Mesenchymal stem cell (in vitro differentiated cells and primary cell): ENCODE measurements around the gene TMEM51.

Source experiments
- DNase-seq: peaks from one replicate; pipeline ENCODE4 v3.0.0-alpha.2; 2013
- H2AFZ ChIP-seq: one replicate; pipeline ENCODE4 v1.6.1; 2013; ENCODE audit warnings: low read depth, mild to moderate bottlenecking, control low read depth, inconsistent platforms, low read length, moderate library complexity
- H2AK5ac ChIP-seq: 2 replicates; pipeline ENCODE4 v1.6.1; 2013; ENCODE audit warnings: low read length, moderate library complexity, mild to moderate bottlenecking, inconsistent platforms; ENCODE audit not compliant: severe bottlenecking
- H2BK120ac ChIP-seq: one replicate; pipeline ENCODE4 v1.6.1; 2013; ENCODE audit warnings: low read depth, mild to moderate bottlenecking, inconsistent platforms, low read length, moderate library complexity
- H2BK12ac ChIP-seq, 2 experiments: one replicate each; pipeline ENCODE4 v1.6.1; 2013; ENCODE audit warnings: inconsistent platforms in 2 of 2, low read length in 2 of 2, mild to moderate bottlenecking in 2 of 2, moderate library complexity in 2 of 2, control low read depth in 1 of 2
- H2BK15ac ChIP-seq: one replicate; pipeline ENCODE4 v1.6.1; 2013; ENCODE audit warnings: mild to moderate bottlenecking, low read depth, inconsistent platforms; ENCODE audit not compliant: poor library complexity, severe bottlenecking
- H2BK5ac ChIP-seq: 2 replicates; pipeline ENCODE4 v1.6.1; 2013; ENCODE audit warnings: low read depth, mild to moderate bottlenecking, low read length, control low read depth, inconsistent platforms; ENCODE audit not compliant: poor library complexity, severe bottlenecking
- H3K14ac ChIP-seq, 2 experiments: one replicate each; pipeline ENCODE4 v1.6.1; 2013; ENCODE audit warnings: inconsistent platforms in 2 of 2, low read length in 2 of 2, control low read depth in 1 of 2, mild to moderate bottlenecking in 1 of 2, moderate library complexity in 1 of 2
- H3K18ac ChIP-seq, 2 experiments: one replicate each; pipeline ENCODE4 v1.6.1; 2013; ENCODE audit warnings: inconsistent platforms in 2 of 2, low read length in 2 of 2, control low read depth in 1 of 2, low read depth in 1 of 2, mild to moderate bottlenecking in 1 of 2
- H3K23ac ChIP-seq, 2 experiments: one replicate each; pipeline ENCODE4 v1.6.1; 2013; ENCODE audit warnings: inconsistent platforms in 2 of 2, low read length in 2 of 2, mild to moderate bottlenecking in 2 of 2, moderate library complexity in 2 of 2, control low read depth in 1 of 2
- H3K27ac ChIP-seq: 2 replicates; pipeline ENCODE4 v1.5.1; 2013; ENCODE audit warnings: mild to moderate bottlenecking, moderate library complexity, low read length, control low read depth, inconsistent platforms; ENCODE audit not compliant: poor library complexity, severe bottlenecking
- H3K27me3 ChIP-seq, 2 experiments: 2 replicates each; pipeline versions ENCODE4 v1.6.1 to v1.7.0; 2013; ENCODE audit warnings: low read length in 2 of 2, mild to moderate bottlenecking in 2 of 2, moderate library complexity in 2 of 2, control low read depth in 1 of 2, inconsistent platforms in 1 of 2; ENCODE audit not compliant: control insufficient read depth in 1 of 2, insufficient read depth in 1 of 2
- H3K36me3 ChIP-seq, 2 experiments: 2 replicates each; pipeline versions ENCODE4 v1.6.1 to v1.7.0; 2013; ENCODE audit warnings: low read length in 2 of 2, control low read depth in 1 of 2, inconsistent platforms in 1 of 2, low read depth in 1 of 2, mild to moderate bottlenecking in 1 of 2; ENCODE audit not compliant: insufficient read depth in 2 of 2, control insufficient read depth in 1 of 2
- H3K4ac ChIP-seq, 2 experiments: one replicate each; pipeline ENCODE4 v1.6.1; 2013; ENCODE audit warnings: inconsistent platforms in 2 of 2, low read length in 2 of 2, mild to moderate bottlenecking in 2 of 2, moderate library complexity in 2 of 2, control low read depth in 1 of 2, low read depth in 1 of 2
- H3K4me1 ChIP-seq: 2 replicates; pipeline ENCODE4 v1.6.1; 2013; ENCODE audit warnings: low read depth, low read length, control low read depth; ENCODE audit not compliant: control insufficient read depth, insufficient read depth
- H3K4me2 ChIP-seq: 2 replicates; pipeline ENCODE4 v1.6.1; 2013; ENCODE audit warnings: low read length, mild to moderate bottlenecking, inconsistent platforms; ENCODE audit not compliant: poor library complexity, severe bottlenecking
- H3K4me3 ChIP-seq, 2 experiments: 2 replicates each; pipeline versions ENCODE4 v1.5.1 to v1.7.0; 2013; ENCODE audit warnings: low read length in 2 of 2, mild to moderate bottlenecking in 2 of 2, control low read depth in 1 of 2, low read depth in 1 of 2; ENCODE audit not compliant: insufficient read depth in 1 of 2
- H3K79me1 ChIP-seq: replicated peaks from 2 replicates; pipeline ENCODE4 v1.6.1; 2013; ENCODE audit warnings: mild to moderate bottlenecking, control low read depth, low read length, inconsistent platforms; ENCODE audit not compliant: poor library complexity, severe bottlenecking
- H3K9ac ChIP-seq: 2 replicates; pipeline ENCODE4 v1.7.0; 2013; ENCODE audit warnings: mild to moderate bottlenecking, low read length, moderate library complexity
- H3K9me3 ChIP-seq: 2 replicates; pipeline ENCODE4 v1.7.0; 2013; ENCODE audit warnings: mild to moderate bottlenecking, low read length; ENCODE audit not compliant: control insufficient read depth
- H4K8ac ChIP-seq: one replicate; pipeline ENCODE4 v1.6.1; 2013; ENCODE audit warnings: inconsistent platforms, mild to moderate bottlenecking, low read length, moderate library complexity
- H4K91ac ChIP-seq: one replicate; pipeline ENCODE4 v1.6.1; 2013; ENCODE audit warnings: mild to moderate bottlenecking, low read length, inconsistent platforms
- WGBS: methylation state at CpG from one replicate; pipeline ENCODE4 v1.1.7; 2013; ENCODE audit warnings: mixed read lengths; 5-methylcytosine and 5-hydroxymethylcytosine counted together

TMEM51 gene

DNA sequence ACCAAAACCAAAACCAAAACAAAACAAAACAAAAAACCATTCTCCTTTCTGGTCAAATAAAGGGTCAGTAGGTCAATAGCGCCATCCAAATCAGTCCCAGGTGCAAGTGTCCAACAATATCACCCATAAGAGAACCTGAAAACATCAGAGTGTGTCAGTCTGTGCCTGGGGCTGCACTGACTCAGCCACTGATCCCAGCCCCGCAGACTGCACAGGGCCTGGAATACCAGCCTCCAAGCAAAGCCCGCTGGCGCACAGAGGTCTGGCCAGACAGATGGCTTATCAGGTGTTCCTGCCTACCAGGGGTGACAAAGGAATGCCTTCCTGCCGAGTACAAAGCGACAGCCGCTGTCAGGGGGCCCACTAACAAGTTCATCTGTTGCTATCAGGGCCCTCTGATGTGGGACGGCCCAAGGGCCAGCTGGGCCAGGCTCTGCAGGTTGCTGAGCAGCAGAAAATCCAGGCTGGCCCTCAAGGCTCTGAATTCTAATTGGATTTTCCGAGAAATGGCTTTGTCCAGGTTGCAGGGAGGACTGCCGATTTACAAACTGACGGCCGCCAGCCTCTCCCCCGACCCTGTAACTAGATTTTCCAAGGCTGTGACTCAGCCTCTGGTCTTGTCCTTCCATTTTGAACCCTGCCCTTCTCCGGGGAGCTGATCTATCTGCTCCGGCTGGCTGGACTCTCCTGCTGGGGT lies 13.7 kb upstream of the TMEM51 start:
- H3K4me3 ChIP-seq, result no peak overlapping the region
- peak; percentile 34 for DNase-seq
- no peak overlapping the region for H3K4me2 ChIP-seq
- 35% methylated on average over 14 of the region's 15 CpGs for WGBS
- H2BK15ac ChIP-seq, result no peak overlapping the region
- no peak overlapping the region for H2BK5ac ChIP-seq
- H3K9ac ChIP-seq, result no peak overlapping the region
- H2AFZ ChIP-seq, result peak overlapping the region; percentile 70
- no peak overlapping the region for H2AK5ac ChIP-seq
- peak overlapping the region in 1 of 2 experiments; percentile 55 for H3K4ac ChIP-seq
- no peak overlapping the region for H2BK120ac ChIP-seq
- H4K91ac ChIP-seq, result no peak overlapping the region
- H3K36me3 ChIP-seq, result no peaks in the 10 kb centered on the region
- peak overlapping the region; percentile 33 for H4K8ac ChIP-seq
- peak overlapping the region; percentile 19 for H3K27ac ChIP-seq
- no peak overlapping the region for H2BK12ac ChIP-seq
- peak overlapping the region in 1 of 2 experiments; percentile 64 for H3K14ac ChIP-seq
- no peak overlapping the region for H3K23ac ChIP-seq
- peaks cover 0 to 37% of the 10 kb centered on the region in 2 experiments for H3K27me3 ChIP-seq
- H3K79me1 ChIP-seq, result no peaks in the 10 kb centered on the region
- H3K18ac ChIP-seq, result peak overlapping the region in 1 of 2 experiments; percentile 34
- H3K9me3 ChIP-seq, result peaks cover 4% of the 10 kb centered on the region
- H3K4me1 ChIP-seq, result peaks cover 12% of the 10 kb centered on the region

GRCh38 chr1:15141935-15142539 lies 11.5 kb upstream of the TMEM51 start:
- Histone ChIP-seq H3K36me3 (no peaks in the 10 kb centered on the region), H3K9ac (no peak overlapping the region), H2AFZ (no peak overlapping the region), H3K18ac (no peak overlapping the region), H4K91ac (no peak overlapping the region), H3K23ac (no peak overlapping the region), H3K4me1 (peaks cover 12% of the 10 kb centered on the region), H3K27me3 (peaks cover 3 to 44% of the 10 kb centered on the region in 2 experiments), H3K4me2 (no peak overlapping the region), H2BK120ac (no peak overlapping the region), H3K9me3 (peaks cover 4% of the 10 kb centered on the region), H3K14ac (no peak overlapping the region), H3K79me1 (no peaks in the 10 kb centered on the region), H3K4me3 (no peak overlapping the region), H2AK5ac (no peak overlapping the region), H3K27ac (no peak overlapping the region), H3K4ac (no peak overlapping the region), H2BK15ac (no peak overlapping the region), H4K8ac (no peak overlapping the region), H2BK5ac (no peak overlapping the region), H2BK12ac (no peak overlapping the region)
- peak; percentile 49 for DNase-seq
- 52% methylated on average over 6 of the region's 6 CpGs for WGBS

- DNase-seq, result no peak
- no peaks in the 10 kb centered on the region for H3K79me1 ChIP-seq
- H3K4me1 ChIP-seq, result peaks cover 4% of the 10 kb centered on the region
- H3K9ac ChIP-seq, result no peak overlapping the region
- WGBS, result 85% methylated on average over 2 of the region's 2 CpGs
- no peak overlapping the region for H3K4me3 ChIP-seq
- no peak overlapping the region for H3K14ac ChIP-seq
- H3K4ac ChIP-seq, result no peak overlapping the region
- peaks cover 10 to 64% of the 10 kb centered on the region in 2 experiments for H3K27me3 ChIP-seq
- H2BK15ac ChIP-seq, result no peak overlapping the region
- H2AK5ac ChIP-seq, result no peak overlapping the region
- no peak overlapping the region for H2BK5ac ChIP-seq
- no peaks in the 10 kb centered on the region for H3K36me3 ChIP-seq
- no peak overlapping the region for H2BK120ac ChIP-seq
- no peak overlapping the region for H3K4me2 ChIP-seq
- H2AFZ ChIP-seq, result no peak overlapping the region
- no peak overlapping the region for H3K18ac ChIP-seq
- peak overlapping the region; percentile 37 for H4K91ac ChIP-seq
- H3K9me3 ChIP-seq, result peaks cover 4% of the 10 kb centered on the region
- no peak overlapping the region for H2BK12ac ChIP-seq
- H4K8ac ChIP-seq, result no peak overlapping the region
- H3K27ac ChIP-seq, result no peak overlapping the region
- H3K23ac ChIP-seq, result no peak overlapping the region
These were observed 8.2 kb upstream of the TMEM51 start for GRCh38 chr1:15145327-15145726.

DNA sequence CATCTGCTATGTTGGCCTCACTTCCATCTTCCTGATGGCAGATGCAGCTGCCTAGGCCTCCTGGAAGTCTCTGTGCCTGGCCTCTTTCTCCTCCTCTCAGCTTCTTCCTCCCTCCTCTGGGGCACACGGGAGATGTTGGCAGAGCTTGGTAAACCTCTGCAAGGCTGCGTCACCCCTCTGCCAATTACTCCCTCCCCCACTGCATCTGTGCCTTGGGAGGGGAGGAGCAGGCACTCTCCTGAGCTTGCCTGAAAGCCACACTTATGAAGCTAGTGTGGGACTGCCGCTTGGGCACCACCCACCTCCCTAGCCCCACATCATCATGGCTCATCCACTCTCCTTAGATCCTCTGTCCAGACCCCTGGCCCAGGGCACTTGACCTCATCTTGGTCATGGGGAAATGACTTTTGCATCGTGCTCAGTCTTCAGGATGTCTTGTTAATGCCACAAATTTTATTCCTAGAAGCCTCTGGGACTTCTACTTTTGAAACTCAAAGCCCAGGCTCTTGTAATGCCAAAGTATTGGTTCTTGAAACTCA lies 7.3 kb upstream of the TMEM51 start:
- Histone ChIP-seq H3K79me1 (no peaks in the 10 kb centered on the region), H3K23ac (peak overlapping the region in 1 of 2 experiments; percentile 5)

More for the DNA sequence above, 7.3 kb upstream of the TMEM51 start:
- H3K27me3 ChIP-seq, result peaks cover 19 to 64% of the 10 kb centered on the region in 2 experiments
- H3K36me3 ChIP-seq, result no peaks in the 10 kb centered on the region
- peak overlapping the region in 1 of 2 experiments; percentile 17 for H3K4ac ChIP-seq
- no peak overlapping the region for H4K8ac ChIP-seq
- no peak overlapping the region for H2AFZ ChIP-seq
- no peak for DNase-seq
- H3K9ac ChIP-seq, result no peak overlapping the region
- no peak overlapping the region for H3K27ac ChIP-seq
- H3K18ac ChIP-seq, result no peak overlapping the region
- H3K14ac ChIP-seq, result peak overlapping the region in 1 of 2 experiments; percentile 11
- peak overlapping the region in 1 of 2 experiments; percentile 82 for H2BK12ac ChIP-seq
- H3K4me2 ChIP-seq, result no peak overlapping the region
- peaks cover 4% of the 10 kb centered on the region for H3K9me3 ChIP-seq
- no peak overlapping the region for H2BK120ac ChIP-seq
- peaks cover 2% of the 10 kb centered on the region for H3K4me1 ChIP-seq
- no peak overlapping the region for H4K91ac ChIP-seq
- WGBS, result 72% methylated on average over 4 of the region's 4 CpGs
- H2BK15ac ChIP-seq, result no peak overlapping the region
- no peak overlapping the region for H2BK5ac ChIP-seq
- no peak overlapping the region for H2AK5ac ChIP-seq
- no peak overlapping the region for H3K4me3 ChIP-seq
